Esophagus muscularis mucosa (tissue), 3 donors: ENCODE results near the gene ANTXR1.

Experiments
- POLR2AphosphoS5 ChIP-seq, 2 donors: sonication (generic); formaldehyde crosslinking; IDR thresholded peaks; one replicate each; pipeline ENCODE4 v1.6.1; 2017; ENCODE audit warnings: antibody characterized with exemption in 2 of 2
- TF ChIP-seq, protein P1 (sequence below), 3 experiments: fragments of 200-600 bp in 2 of 3; fragments of 450-650 bp in 1 of 3; sonication (generic) in 2 of 3; IDR thresholded peaks; one replicate each; pipeline ENCODE4 v1.5.1; 2017 to 2019; ENCODE audit warnings: antibody characterized with exemption in 3 of 3, mild to moderate bottlenecking in 2 of 3, moderate library complexity in 1 of 3

DNA sequence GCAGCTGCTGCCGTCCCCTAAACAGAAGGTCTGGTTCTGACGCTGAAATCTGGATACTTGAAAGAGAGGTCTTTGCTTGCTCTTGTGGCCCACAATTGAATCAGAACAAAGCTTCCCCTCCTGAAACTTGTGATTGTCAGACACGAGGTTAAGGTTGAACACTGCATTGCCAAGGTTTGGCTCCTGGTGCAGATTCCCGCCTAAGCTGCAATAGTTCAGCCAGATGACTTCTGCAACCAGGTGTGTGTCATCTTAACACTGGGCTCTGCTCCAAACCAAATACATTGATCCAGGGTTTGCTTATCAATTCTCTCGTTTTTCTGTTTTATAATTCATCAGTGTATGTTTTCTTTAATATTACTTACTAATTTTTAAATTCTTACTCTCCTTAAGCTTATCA lies 23.9 kb upstream of the ANTXR1 start:
- no peak for TF ChIP-seq POLR2AphosphoS5 (IDR thresholded peaks at IDR 0.05)
- TF ChIP-seq, protein P1, sequence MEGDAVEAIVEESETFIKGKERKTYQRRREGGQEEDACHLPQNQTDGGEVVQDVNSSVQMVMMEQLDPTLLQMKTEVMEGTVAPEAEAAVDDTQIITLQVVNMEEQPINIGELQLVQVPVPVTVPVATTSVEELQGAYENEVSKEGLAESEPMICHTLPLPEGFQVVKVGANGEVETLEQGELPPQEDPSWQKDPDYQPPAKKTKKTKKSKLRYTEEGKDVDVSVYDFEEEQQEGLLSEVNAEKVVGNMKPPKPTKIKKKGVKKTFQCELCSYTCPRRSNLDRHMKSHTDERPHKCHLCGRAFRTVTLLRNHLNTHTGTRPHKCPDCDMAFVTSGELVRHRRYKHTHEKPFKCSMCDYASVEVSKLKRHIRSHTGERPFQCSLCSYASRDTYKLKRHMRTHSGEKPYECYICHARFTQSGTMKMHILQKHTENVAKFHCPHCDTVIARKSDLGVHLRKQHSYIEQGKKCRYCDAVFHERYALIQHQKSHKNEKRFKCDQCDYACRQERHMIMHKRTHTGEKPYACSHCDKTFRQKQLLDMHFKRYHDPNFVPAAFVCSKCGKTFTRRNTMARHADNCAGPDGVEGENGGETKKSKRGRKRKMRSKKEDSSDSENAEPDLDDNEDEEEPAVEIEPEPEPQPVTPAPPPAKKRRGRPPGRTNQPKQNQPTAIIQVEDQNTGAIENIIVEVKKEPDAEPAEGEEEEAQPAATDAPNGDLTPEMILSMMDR (IDR thresholded peaks at IDR 0.05) = no peak
